ENCODE data around the gene CLDN9.
A peak's percentile ranks its signal among the peaks of the same experiment; 100 is the strongest.

Gene CLDN9

GRCh38 chr16:2996298-2996697 is 16.4 kb upstream of the CLDN9 start:
- FAIRE-seq: no peak

DNA sequence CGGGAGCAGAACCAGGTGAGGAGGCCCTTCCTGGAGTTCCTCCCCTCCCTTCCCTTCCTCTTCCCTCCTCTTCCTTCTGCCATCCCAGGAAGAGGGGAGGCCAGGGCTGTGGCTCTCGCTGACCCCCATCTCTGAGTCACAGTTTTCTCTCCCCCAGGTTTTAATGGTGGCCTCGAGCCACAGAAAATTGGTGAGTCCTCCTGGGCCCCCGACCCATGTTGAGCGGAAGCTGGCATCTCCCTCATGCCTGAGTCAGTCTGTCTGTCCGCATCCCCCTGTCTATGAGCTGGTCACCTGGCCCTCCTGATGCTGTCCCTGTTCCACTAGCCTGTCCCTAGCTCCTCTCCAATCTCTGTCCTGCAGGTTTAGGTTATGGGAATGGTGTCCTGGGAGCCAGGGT is 12.8 kb upstream of the CLDN9 start:
- no peak for FAIRE-seq

DNA sequence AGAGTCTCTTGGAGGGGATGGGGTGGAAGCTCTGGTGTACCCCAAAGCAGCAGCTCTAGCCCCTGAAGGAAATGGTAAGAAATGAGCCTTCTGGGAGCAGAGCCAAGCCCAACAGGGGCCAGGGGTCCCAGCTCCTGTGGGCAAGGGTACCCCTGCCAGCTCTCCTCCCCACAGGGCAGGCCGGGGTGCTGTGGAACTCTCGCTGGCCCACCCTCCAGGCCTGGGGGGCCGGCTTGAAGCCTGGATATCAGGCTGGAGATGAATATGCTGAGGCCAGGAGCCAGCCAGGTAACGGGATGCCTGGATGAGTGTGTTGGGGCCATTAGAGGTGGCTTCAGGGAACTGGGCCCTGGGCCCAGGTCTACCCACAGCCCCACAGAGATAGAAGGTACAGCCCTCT is 12.2 kb upstream of the CLDN9 start:
- no peak for FAIRE-seq

- no peak for FAIRE-seq
These were observed 11.4 kb upstream of the CLDN9 start for GRCh38 chr16:3001316-3001715.

- peak; percentile 90 for FAIRE-seq
These were observed 9.0 kb upstream of the CLDN9 start for GRCh38 chr16:3003582-3004270.

GRCh38 chr16:3004319-3004718 is 8.4 kb upstream of the CLDN9 start:
- FAIRE-seq: no peak

DNA sequence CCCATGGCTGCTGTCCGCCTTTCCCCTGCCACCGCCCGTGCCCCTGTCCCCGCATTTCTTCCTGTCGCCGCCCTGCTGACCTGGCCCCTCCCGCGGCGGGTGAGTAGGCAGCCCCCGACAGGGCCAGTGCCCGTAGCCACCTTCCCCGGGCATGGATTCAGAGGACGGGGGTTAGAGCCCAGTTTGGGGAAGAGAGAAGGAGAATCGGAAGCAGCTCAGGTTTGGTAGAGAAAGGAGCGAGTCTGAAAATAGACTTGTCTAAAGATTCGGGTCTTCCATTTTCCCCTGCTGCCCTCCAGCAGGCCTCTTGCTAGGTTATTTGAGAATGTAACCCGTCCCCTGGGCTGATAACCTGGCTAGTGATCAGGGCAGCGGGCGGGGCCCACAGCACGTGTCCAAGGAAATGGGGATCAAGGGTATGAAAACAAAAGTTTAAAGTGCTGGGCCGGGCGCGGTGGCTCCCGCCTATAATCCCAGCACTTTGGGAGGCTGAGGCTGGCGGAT is 7.9 kb upstream of the CLDN9 start:
- FAIRE-seq: no peak

GRCh38 chr16:3007059-3007956 is 5.4 kb upstream of the CLDN9 start:
- no peak for FAIRE-seq

GRCh38 chr16:3007957-3008689 is 4.6 kb upstream of the CLDN9 start:
- no peak for FAIRE-seq

- no peak for FAIRE-seq
These were observed 4.1 kb upstream of the CLDN9 start for GRCh38 chr16:3008690-3009037.

DNA sequence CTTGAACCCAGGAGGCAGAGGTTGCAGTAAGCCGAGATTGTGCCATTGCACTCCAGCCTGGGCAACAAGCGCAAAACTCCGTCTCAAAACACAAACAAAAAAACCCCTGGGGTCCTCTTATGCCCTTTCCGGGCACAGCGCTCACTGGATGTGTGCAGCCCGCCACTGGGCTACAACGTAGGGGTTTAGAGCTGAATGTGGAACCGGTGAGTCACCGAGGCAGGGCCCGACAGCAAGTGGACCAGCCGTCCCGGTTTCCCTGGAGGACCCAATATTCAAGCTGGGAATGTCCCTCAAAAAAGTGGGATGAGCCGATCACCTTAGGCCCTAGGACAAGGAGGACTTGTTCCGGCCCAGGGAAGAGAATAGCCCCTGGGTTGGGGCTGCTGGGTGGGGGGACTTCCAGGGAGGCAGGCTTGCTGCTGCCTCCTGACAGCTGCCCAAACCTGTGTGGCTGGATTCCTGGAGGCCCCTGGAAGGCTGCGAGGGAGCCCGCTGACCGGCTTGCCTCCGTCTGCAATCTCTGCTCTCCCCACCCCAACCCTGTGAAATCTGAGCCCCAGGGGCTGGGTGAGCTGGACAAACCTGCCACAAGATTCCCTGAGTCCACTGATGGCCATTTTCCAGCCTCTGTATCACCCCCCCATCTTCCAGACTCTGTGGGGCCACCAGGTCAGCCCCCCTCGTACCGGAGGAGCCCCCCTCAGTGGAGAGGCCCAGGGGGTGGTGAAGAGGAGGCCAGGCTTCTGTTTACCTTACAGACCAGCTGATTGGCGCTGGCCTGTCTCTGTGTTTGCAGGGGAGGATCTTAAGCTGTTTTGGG is 2.9 kb upstream of the CLDN9 start:
- no peak for FAIRE-seq

DNA sequence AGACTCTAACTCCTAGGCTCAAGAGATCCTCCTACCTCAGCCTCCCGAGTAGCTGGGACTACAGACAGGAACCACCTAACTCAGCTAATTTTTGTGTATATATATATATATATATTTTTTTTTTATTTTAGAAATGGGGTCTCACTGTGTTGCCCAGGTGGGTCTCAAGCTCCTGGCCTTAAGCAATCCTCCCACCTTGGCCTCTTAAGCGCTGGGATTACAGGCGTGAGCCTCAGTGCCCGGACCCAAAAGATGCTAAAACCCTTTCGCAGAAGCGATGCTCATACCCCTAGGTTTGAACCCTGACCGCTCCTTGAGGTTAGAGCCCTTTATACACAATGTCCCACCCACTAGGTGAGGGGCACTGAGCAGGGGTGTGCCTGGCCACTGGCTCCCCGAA is 2.2 kb upstream of the CLDN9 start:
- FAIRE-seq: no peak

- no peak for FAIRE-seq
These were observed 477 bp upstream of the CLDN9 start for GRCh38 chr16:3012246-3012645.

- no peak for FAIRE-seq
These were observed 798 bp downstream of the CLDN9 start for GRCh38 chr16:3013491-3013951.

DNA sequence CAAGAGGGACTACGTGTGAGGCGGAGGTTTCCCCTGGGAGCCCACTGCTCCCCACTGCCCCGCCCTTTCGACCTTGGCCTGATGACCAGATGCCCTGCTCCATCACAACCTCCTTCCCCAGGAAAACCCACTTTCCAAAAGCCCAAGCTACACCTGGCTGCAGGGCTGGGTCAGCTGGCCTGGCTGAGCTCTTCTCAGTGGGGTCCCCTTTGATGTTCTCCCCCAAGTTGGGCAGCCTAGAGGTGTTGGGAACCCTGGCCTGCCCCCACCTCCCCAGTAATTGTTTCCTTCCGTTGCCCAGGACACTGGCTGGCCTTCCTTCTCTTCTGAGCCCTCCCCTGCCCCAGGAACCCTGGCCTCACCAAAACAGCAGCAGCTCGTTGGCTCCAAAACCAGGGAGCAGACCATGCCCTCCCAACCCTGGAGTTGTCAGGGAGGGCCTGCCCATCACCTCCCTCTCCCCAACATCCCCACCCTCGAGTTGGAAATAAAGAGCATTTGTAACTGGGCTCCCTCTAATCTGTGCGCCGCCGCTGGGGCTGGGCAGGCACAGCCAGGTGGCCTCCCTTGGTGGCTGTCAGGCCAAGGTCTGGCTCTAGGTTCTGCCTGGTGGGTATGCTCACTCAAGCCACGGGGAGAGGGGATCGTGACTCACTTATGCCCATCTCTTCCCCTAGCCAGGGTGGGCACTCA is 1.4 kb downstream of the CLDN9 start:
- FAIRE-seq: no peak

- no peak for FAIRE-seq
These were observed 2.2 kb downstream of the CLDN9 start for GRCh38 chr16:3014971-3015370.

- FAIRE-seq: no peak
These were observed 3.3 kb downstream of the CLDN9 start for GRCh38 chr16:3015865-3016521.

DNA sequence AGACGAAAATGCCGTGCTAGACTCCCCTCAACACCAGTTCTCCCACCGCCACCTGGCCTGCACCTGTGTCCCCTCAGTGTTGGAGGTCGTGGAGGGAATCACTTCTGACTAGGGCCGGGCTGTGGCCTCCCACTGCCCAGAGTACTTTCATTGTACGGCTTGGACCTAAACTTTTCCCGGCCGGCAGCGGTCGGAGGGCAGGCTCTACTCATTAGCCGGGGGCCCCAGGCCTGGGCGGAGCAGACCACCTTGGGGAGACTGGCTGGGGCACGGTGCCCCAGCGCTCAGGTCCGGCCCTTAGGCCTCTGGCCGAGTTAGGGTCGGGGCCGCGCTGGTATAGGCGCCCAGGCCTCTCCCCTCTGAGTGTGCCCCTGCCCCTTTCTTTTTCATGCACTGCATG is 4.6 kb downstream of the CLDN9 start:
- no peak for FAIRE-seq

- no peak for FAIRE-seq
These were observed 5.2 kb downstream of the CLDN9 start, which contains the start of gene CLDN6 for GRCh38 chr16:3017794-3018506. Gene CLDN6 (minus strand): TSS chr16:3018183. CDS start chr16:3016021, 2,162 bp downstream.

GRCh38 chr16:3019594-3020246 is 7.0 kb downstream of the CLDN9 start:
- FAIRE-seq: no peak
